HEK293 (cell line): ENCODE measurements around the gene KCTD12.

Experiments
- CTCF ChIA-PET: fragments of 350-600 bp; formaldehyde crosslinking; extraction: SDS; loops from one replicate; lab custom pipeline; 2021; ENCODE audit warnings: antibody characterized with exemption; lab: Yijun Ruan, JAX
- POLR2A ChIA-PET: fragments of 300-600 bp; formaldehyde crosslinking; extraction: SDS; loops from one replicate; lab custom pipeline; 2020; ENCODE audit warnings: antibody characterized with exemption, inconsistent platforms; lab: Yijun Ruan, JAX
- H3K27ac ChIP-seq: fragments of 200-500 bp; sonication (Bioruptor generic); 2 replicates; pipeline ENCODE4 v1.5.1; 2014; ENCODE audit warnings: low read depth, low read length, control low read depth, inconsistent platforms; ENCODE audit errors: extremely low read depth
- H3K36me3 ChIP-seq, 2 experiments: fragments of 200-500 bp in 1 of 2; sonication (Bioruptor generic) in 1 of 2; 1 replicate in 1 of 2; 2 replicates in 1 of 2; pipeline ENCODE4 v1.5.1; 2014 to 2017; ENCODE audit warnings: inconsistent platforms in 2 of 2, low read length in 2 of 2; ENCODE audit not compliant: control insufficient read depth in 2 of 2, insufficient read depth in 1 of 2
- H3K4me1 ChIP-seq: fragments of 200-500 bp; sonication (Bioruptor generic); 2 replicates; pipeline ENCODE4 v1.5.1; 2014; ENCODE audit warnings: mild to moderate bottlenecking, low read length, inconsistent platforms; ENCODE audit not compliant: control insufficient read depth, insufficient read depth
- H3K4me3 ChIP-seq: 2 replicates; pipeline ENCODE4 v1.5.1; 2011; ENCODE audit warnings: low read depth, mild to moderate bottlenecking, control low read depth, low read length, moderate library complexity
- H3K9me3 ChIP-seq: fragments of 200-500 bp; sonication (Bioruptor generic); 2 replicates; pipeline ENCODE4 v1.5.1; 2014; ENCODE audit warnings: low read depth, low read length, inconsistent platforms; ENCODE audit not compliant: control insufficient read depth, insufficient read depth
- BCL11B ChIP-seq: fragments of 450-650 bp; formaldehyde crosslinking; IDR thresholded peaks from 2 replicates; pipeline ENCODE4 v1.5.1; 2016; ENCODE audit warnings: low read depth, missing biosample characterization, missing genetic modification characterization
- EGR2 ChIP-seq: fragments of 450-650 bp; formaldehyde crosslinking; IDR thresholded peaks from 2 replicates; pipeline ENCODE4 v1.5.1; 2016; ENCODE audit warnings: low read depth, missing biosample characterization, missing genetic modification characterization
- FEZF1 ChIP-seq: fragments of 450-650 bp; formaldehyde crosslinking; IDR thresholded peaks from 2 replicates; pipeline ENCODE4 v1.5.1; 2016; ENCODE audit warnings: missing biosample characterization, missing genetic modification characterization
- MEIS1 ChIP-seq: sonication (generic); formaldehyde crosslinking; IDR thresholded peaks from 2 replicates; pipeline ENCODE4 v1.8.1; 2022; ENCODE audit warnings: missing genetic modification reagents, mild to moderate bottlenecking, borderline replicate concordance
- MZF1 ChIP-seq: fragments of 450-650 bp; formaldehyde crosslinking; IDR thresholded peaks from 2 replicates; pipeline ENCODE4 v1.5.1; 2017; ENCODE audit warnings: missing biosample characterization, missing genetic modification characterization, borderline replicate concordance
- RBAK ChIP-seq: fragments of 450-650 bp; formaldehyde crosslinking; IDR thresholded peaks from 2 replicates; pipeline ENCODE4 v1.5.1; 2016; ENCODE audit warnings: missing biosample characterization, missing genetic modification characterization
- SP2 ChIP-seq: fragments of 450-650 bp; formaldehyde crosslinking; IDR thresholded peaks from 2 replicates; pipeline ENCODE4 v1.5.1; 2016; ENCODE audit warnings: missing biosample characterization, missing genetic modification characterization
- SP3 ChIP-seq: fragments of 450-650 bp; formaldehyde crosslinking; IDR thresholded peaks from 2 replicates; pipeline ENCODE4 v1.5.1; 2016; ENCODE audit warnings: missing biosample characterization, missing genetic modification characterization
- ZFHX2 ChIP-seq: fragments of 450-650 bp; formaldehyde crosslinking; conservative IDR thresholded peaks from 2 replicates; pipeline ENCODE4 v1.5.1; 2016; ENCODE audit warnings: missing biosample characterization, missing genetic modification characterization
- ZFP69B ChIP-seq: fragments of 450-650 bp; formaldehyde crosslinking; IDR thresholded peaks from 2 replicates; pipeline ENCODE4 v1.5.1; 2016; ENCODE audit warnings: missing biosample characterization, missing genetic modification characterization
- ZNF132 ChIP-seq: fragments of 450-650 bp; formaldehyde crosslinking; IDR thresholded peaks from 2 replicates; pipeline ENCODE4 v1.5.1; 2017; ENCODE audit warnings: missing biosample characterization, missing genetic modification characterization, borderline replicate concordance
- ZNF223 ChIP-seq: fragments of 450-650 bp; formaldehyde crosslinking; IDR thresholded peaks from 2 replicates; pipeline ENCODE4 v1.5.1; 2016; ENCODE audit warnings: missing biosample characterization, missing genetic modification characterization
- ZNF239 ChIP-seq: fragments of 450-650 bp; formaldehyde crosslinking; IDR thresholded peaks from 2 replicates; pipeline ENCODE4 v1.5.1; 2016; ENCODE audit warnings: missing biosample characterization, missing genetic modification characterization
- ZNF350 ChIP-seq: fragments of 450-650 bp; formaldehyde crosslinking; IDR thresholded peaks from 2 replicates; pipeline ENCODE4 v1.5.0; 2017; ENCODE audit warnings: missing biosample characterization, mild to moderate bottlenecking, missing genetic modification characterization
- ZNF404 ChIP-seq: fragments of 450-650 bp; formaldehyde crosslinking; IDR thresholded peaks from 2 replicates; pipeline ENCODE4 v1.5.1; 2017; ENCODE audit warnings: missing biosample characterization, missing genetic modification characterization
- ZNF544 ChIP-seq: fragments of 450-650 bp; formaldehyde crosslinking; IDR thresholded peaks from 2 replicates; pipeline ENCODE4 v1.5.0; 2017; ENCODE audit warnings: missing biosample characterization, missing genetic modification characterization
- ZNF610 ChIP-seq: fragments of 450-650 bp; formaldehyde crosslinking; IDR thresholded peaks from 2 replicates; pipeline ENCODE4 v1.5.1; 2016; ENCODE audit warnings: missing biosample characterization, missing genetic modification characterization, borderline replicate concordance
- ZNF843 ChIP-seq: fragments of 450-650 bp; formaldehyde crosslinking; IDR thresholded peaks from 2 replicates; pipeline ENCODE4 v1.5.1; 2016; ENCODE audit warnings: missing biosample characterization, missing genetic modification characterization
- ZXDB ChIP-seq: fragments of 450-650 bp; formaldehyde crosslinking; IDR thresholded peaks from 2 replicates; pipeline ENCODE4 v1.5.1; 2016; ENCODE audit warnings: missing biosample characterization, missing genetic modification characterization
- TF ChIP-seq, protein P1 (sequence below): fragments of 450-650 bp; formaldehyde crosslinking; IDR thresholded peaks from 2 replicates; pipeline ENCODE4 v1.5.1; 2016; ENCODE audit warnings: missing biosample characterization, missing genetic modification characterization
- TF ChIP-seq, protein P2 (sequence below): fragments of 450-650 bp; formaldehyde crosslinking; IDR thresholded peaks from 2 replicates; pipeline ENCODE4 v1.5.1; 2016; ENCODE audit warnings: missing biosample characterization, missing genetic modification characterization
- TF ChIP-seq, protein P3 (sequence below): fragments of 450-650 bp; formaldehyde crosslinking; conservative IDR thresholded peaks from 2 replicates; pipeline ENCODE4 v1.5.1; 2016; ENCODE audit warnings: low read depth, missing biosample characterization, missing genetic modification characterization
- TF ChIP-seq, protein P4 (sequence below): fragments of 450-650 bp; formaldehyde crosslinking; IDR thresholded peaks from 2 replicates; pipeline ENCODE4 v1.5.1; 2016; ENCODE audit warnings: missing biosample characterization, missing genetic modification characterization
- TF ChIP-seq, protein P5 (sequence below): sonication (generic); formaldehyde crosslinking; IDR thresholded peaks from 2 replicates; pipeline ENCODE4 v1.8.1; 2022; ENCODE audit warnings: mild to moderate bottlenecking, moderate library complexity, missing genetic modification reagents

The KCTD12 gene

DNA sequence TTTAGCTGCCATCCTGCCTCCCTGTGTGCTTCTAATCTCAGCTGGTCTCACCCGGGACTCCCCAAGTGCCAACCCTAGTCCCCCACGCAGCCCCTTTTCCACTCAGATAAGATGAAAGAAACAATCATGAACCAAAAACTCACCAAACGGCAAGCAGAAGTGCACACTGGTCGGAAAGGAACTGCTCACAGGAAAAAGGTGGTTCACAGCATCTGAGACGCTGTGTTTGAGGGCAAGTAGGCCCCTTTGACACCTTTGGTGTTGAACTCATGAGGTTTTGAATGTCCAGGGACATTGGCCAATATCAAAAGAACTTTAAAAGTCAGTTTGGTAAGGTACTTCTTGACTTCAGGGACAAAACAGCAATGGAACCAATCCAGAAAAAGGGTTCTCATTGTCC, 41.8 kb upstream of the KCTD12 start:
- Histone ChIP-seq H3K4me1 (no peaks in the 10 kb centered on the region), H3K9me3 (no peaks in the 10 kb centered on the region), H3K27ac (no peak overlapping the region), H3K4me3 (no peak overlapping the region), H3K36me3 (no peaks in the 10 kb centered on the region)
- ChIA-PET POLR2A (no interaction called here), CTCF (interaction anchor here (0.9 kb wide), 1 partner anchor 43 kb away, joined by 3 read pairs; no protein-coding TSS in a partner anchor)
- TF ChIP-seq, protein P1, sequence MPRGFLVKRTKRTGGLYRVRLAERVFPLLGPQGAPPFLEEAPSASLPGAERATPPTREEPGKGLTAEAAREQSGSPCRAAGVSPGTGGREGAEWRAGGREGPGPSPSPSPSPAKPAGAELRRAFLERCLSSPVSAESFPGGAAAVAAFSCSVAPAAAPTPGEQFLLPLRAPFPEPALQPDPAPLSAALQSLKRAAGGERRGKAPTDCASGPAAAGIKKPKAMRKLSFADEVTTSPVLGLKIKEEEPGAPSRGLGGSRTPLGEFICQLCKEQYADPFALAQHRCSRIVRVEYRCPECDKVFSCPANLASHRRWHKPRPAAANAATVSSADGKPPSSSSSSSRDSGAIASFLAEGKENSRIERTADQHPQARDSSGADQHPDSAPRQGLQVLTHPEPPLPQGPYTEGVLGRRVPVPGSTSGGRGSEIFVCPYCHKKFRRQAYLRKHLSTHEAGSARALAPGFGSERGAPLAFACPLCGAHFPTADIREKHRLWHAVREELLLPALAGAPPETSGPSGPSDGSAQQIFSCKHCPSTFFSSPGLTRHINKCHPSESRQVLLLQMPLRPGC (tag by site-specific recombination) = no peak
- TF ChIP-seq ZXDB (tag by site-specific recombination) = no peak
- no peak for TF ChIP-seq ZNF350
- TF ChIP-seq ZNF132 (tag by site-specific recombination) = no peak
- TF ChIP-seq, protein P2, sequence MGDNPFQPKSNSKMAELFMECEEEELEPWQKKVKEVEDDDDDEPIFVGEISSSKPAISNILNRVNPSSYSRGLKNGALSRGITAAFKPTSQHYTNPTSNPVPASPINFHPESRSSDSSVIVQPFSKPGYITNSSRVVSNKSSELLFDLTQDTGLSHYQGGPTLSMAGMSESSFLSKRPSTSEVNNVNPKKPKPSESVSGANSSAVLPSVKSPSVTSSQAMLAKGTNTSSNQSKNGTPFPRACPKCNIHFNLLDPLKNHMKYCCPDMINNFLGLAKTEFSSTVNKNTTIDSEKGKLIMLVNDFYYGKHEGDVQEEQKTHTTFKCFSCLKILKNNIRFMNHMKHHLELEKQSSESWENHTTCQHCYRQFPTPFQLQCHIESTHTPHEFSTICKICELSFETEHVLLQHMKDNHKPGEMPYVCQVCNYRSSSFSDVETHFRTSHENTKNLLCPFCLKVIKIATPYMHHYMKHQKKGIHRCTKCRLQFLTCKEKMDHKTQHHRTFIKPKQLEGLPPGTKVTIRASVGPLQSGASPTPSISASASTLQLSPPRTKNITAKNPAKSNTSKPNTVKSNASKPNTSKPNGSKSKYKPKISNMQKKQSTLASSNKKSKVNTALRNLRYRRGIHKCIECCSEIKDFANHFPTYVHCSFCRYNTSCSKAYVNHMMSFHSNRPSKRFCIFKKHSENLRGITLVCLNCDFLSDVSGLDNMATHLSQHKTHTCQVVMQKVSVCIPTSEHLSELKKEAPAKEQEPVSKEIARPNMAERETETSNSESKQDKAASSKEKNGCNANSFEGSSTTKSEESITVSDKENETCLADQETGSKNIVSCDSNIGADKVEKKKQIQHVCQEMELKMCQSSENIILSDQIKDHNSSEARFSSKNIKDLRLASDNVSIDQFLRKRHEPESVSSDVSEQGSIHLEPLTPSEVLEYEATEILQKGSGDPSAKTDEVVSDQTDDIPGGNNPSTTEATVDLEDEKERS (tag by site-specific recombination) = no peak
- TF ChIP-seq ZNF544 (tag by site-specific recombination) = no peak
- no peak for TF ChIP-seq ZNF843 (tag by site-specific recombination)
- TF ChIP-seq MZF1 (tag by site-specific recombination) = no peak
- TF ChIP-seq, protein P3, sequence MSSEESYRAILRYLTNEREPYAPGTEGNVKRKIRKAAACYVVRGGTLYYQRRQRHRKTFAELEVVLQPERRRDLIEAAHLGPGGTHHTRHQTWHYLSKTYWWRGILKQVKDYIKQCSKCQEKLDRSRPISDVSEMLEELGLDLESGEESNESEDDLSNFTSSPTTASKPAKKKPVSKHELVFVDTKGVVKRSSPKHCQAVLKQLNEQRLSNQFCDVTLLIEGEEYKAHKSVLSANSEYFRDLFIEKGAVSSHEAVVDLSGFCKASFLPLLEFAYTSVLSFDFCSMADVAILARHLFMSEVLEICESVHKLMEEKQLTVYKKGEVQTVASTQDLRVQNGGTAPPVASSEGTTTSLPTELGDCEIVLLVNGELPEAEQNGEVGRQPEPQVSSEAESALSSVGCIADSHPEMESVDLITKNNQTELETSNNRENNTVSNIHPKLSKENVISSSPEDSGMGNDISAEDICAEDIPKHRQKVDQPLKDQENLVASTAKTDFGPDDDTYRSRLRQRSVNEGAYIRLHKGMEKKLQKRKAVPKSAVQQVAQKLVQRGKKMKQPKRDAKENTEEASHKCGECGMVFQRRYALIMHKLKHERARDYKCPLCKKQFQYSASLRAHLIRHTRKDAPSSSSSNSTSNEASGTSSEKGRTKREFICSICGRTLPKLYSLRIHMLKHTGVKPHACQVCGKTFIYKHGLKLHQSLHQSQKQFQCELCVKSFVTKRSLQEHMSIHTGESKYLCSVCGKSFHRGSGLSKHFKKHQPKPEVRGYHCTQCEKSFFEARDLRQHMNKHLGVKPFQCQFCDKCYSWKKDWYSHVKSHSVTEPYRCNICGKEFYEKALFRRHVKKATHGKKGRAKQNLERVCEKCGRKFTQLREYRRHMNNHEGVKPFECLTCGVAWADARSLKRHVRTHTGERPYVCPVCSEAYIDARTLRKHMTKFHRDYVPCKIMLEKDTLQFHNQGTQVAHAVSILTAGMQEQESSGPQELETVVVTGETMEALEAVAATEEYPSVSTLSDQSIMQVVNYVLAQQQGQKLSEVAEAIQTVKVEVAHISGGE (tag by site-specific recombination) = no peak
- no peak for TF ChIP-seq MEIS1 (CRISPR knock-in tag)
- no peak for TF ChIP-seq ZNF239 (tag by site-specific recombination)

DNA sequence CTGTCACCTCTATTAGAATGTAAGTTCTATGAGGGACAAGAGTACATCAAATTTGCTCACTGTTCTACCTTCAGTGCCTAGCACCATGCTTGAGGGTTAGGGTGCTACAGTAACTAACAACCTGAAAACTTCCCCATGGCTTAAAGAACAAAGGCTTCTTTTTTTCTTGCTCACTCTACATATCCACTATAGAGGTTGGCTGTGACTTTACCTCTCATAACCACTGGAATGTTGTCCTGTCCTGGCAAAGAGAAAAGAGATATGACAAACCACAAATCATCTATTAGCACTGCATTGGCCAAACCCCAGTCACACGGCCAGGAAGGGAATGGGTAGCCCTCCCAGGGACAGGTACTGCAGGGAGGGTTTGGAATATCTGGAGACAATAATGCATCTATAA, 38.9 kb upstream of the KCTD12 start:
- no peaks in the 10 kb centered on the region for H3K36me3 ChIP-seq
- ChIA-PET POLR2A (no interaction called here), CTCF (no interaction called here)
- H3K9me3 ChIP-seq = no peaks in the 10 kb centered on the region
- H3K4me3 ChIP-seq = no peak overlapping the region
- no peak overlapping the region for H3K27ac ChIP-seq
- H3K4me1 ChIP-seq = no peaks in the 10 kb centered on the region
- TF ChIP-seq ZNF223 (tag by site-specific recombination) (no peak), BCL11B (no peak), SP3 (no peak), FEZF1 (no peak), ZNF610 (tag by site-specific recombination) (no peak), EGR2 (no peak), ZNF404 (tag by site-specific recombination) (no peak), RBAK (tag by site-specific recombination) (no peak), SP2 (tag by site-specific recombination) (no peak), ZFHX2 (no peak), ZFP69B (no peak)
- TF ChIP-seq, protein P4, sequence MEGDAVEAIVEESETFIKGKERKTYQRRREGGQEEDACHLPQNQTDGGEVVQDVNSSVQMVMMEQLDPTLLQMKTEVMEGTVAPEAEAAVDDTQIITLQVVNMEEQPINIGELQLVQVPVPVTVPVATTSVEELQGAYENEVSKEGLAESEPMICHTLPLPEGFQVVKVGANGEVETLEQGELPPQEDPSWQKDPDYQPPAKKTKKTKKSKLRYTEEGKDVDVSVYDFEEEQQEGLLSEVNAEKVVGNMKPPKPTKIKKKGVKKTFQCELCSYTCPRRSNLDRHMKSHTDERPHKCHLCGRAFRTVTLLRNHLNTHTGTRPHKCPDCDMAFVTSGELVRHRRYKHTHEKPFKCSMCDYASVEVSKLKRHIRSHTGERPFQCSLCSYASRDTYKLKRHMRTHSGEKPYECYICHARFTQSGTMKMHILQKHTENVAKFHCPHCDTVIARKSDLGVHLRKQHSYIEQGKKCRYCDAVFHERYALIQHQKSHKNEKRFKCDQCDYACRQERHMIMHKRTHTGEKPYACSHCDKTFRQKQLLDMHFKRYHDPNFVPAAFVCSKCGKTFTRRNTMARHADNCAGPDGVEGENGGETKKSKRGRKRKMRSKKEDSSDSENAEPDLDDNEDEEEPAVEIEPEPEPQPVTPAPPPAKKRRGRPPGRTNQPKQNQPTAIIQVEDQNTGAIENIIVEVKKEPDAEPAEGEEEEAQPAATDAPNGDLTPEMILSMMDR (tag by site-specific recombination) = no peak
- TF ChIP-seq, protein P1 (tag by site-specific recombination) = no peak
- TF ChIP-seq, protein P5, sequence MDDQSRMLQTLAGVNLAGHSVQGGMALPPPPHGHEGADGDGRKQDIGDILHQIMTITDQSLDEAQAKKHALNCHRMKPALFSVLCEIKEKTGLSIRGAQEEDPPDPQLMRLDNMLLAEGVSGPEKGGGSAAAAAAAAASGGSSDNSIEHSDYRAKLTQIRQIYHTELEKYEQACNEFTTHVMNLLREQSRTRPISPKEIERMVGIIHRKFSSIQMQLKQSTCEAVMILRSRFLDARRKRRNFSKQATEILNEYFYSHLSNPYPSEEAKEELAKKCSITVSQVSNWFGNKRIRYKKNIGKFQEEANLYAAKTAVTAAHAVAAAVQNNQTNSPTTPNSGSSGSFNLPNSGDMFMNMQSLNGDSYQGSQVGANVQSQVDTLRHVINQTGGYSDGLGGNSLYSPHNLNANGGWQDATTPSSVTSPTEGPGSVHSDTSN (CRISPR knock-in tag) = no peak
